Germinal center (tissue), 1 donor: ENCODE results near the gene TCOF1.

ENCODE experiments used
- DNase-seq: peaks from one replicate; pipeline ENCODE4 v3.0.0; 2012; ENCODE audit warnings: mixed read lengths, low spot score

The TCOF1 gene, protein sequence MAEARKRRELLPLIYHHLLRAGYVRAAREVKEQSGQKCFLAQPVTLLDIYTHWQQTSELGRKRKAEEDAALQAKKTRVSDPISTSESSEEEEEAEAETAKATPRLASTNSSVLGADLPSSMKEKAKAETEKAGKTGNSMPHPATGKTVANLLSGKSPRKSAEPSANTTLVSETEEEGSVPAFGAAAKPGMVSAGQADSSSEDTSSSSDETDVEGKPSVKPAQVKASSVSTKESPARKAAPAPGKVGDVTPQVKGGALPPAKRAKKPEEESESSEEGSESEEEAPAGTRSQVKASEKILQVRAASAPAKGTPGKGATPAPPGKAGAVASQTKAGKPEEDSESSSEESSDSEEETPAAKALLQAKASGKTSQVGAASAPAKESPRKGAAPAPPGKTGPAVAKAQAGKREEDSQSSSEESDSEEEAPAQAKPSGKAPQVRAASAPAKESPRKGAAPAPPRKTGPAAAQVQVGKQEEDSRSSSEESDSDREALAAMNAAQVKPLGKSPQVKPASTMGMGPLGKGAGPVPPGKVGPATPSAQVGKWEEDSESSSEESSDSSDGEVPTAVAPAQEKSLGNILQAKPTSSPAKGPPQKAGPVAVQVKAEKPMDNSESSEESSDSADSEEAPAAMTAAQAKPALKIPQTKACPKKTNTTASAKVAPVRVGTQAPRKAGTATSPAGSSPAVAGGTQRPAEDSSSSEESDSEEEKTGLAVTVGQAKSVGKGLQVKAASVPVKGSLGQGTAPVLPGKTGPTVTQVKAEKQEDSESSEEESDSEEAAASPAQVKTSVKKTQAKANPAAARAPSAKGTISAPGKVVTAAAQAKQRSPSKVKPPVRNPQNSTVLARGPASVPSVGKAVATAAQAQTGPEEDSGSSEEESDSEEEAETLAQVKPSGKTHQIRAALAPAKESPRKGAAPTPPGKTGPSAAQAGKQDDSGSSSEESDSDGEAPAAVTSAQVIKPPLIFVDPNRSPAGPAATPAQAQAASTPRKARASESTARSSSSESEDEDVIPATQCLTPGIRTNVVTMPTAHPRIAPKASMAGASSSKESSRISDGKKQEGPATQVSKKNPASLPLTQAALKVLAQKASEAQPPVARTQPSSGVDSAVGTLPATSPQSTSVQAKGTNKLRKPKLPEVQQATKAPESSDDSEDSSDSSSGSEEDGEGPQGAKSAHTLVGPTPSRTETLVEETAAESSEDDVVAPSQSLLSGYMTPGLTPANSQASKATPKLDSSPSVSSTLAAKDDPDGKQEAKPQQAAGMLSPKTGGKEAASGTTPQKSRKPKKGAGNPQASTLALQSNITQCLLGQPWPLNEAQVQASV (N-terminal part only)

GRCh38 chr5:150357326-150358260 is at the start of gene TCOF1:
Gene TCOF1, plus strand, starts transcription at chr5:150357697. Its CDS starts 50 bp downstream, at chr5:150357747.
- peak; percentile 96 for DNase-seq

DNA sequence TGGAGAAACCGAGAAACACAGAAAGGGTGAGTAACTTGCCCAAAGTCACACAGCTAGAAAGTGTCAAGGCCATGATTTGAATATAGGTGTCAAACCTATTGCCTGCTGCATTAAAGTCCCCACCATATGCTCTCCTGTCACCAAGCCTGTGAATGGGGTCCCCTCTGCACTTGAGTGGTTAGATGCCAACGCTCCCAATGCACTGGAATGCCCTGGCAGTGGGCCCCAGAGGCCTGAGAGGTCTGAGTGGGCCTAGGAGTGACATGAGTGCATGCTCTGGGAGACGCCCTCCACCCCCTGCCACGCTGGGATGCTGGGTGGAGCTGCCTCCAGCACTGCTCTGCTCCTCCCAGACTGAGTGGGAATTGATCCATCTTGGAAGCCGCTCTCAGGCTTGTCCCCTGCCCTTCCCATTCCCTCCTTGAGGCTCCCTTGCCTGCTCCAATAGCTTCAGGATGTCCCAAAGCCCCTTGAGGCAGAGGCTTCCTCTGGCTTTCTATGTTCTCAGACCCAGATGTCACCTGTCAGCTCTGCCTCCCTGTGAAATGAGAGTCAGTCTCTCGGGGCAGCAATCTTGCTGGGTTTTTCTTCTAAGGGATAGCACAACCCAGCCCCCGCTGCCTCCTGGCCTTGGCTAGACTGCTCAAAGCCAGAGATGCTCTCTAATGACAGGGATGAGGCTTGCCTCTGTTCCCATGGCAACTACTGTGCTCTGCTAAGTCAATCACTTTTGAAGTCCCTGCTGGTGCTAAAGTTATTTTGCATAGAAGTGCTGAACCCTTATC is 48.2 kb upstream of the TCOF1 start:
- DNase-seq: no peak

GRCh38 chr5:150309886-150310239 is 47.6 kb upstream of the TCOF1 start:
- DNase-seq: no peak

DNA sequence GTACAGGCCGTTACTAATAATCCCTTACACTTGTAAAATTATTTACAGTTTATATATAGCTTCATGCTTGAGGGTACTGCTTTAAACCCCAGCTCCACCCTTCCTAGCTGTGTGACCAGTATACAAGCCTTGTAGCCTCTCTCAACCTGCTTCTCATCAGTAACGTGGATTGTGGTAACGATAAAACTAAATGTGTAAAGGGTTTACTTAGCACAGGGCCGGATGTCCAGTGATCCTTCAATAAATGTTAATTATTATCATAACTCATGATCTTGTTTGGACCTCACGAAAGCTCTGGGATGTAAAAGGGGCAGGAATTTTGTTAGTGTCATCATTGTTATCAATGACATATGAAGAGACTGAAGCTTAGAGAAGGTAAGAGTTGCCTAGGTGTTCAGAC is 47.3 kb upstream of the TCOF1 start:
- no peak for DNase-seq

DNA sequence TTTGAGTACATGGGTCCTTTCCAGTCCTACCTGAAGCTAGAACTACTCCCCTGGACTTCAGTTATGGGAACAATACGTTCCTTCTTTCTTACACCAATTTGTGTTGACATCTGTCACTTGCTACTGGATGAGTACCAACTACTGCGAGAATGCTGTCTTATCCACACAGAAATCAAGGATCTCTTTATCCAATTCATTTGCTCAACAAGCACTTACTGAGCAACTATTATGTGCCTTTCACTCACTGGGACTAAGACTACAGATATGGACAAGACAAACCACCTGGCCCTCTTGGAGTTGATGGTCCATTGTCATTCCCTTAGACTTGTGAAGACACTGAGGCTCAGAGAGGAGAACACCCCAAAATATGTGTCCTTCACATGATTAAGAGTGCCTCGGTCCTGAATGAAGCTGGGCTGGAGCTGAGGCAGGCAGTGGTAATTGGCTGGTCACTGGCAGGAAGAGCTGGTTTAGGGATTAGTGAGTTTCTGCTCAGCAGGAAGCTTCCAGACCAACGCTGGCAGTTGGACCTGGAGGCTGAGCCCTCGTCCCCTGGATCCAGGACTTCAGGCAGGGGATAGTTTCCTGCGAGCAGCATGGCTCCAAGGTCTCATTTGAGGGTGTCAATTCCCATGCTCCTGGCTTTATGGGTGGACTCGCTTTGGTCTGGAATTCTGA is 46.3 kb upstream of the TCOF1 start:
- no peak for DNase-seq

DNA sequence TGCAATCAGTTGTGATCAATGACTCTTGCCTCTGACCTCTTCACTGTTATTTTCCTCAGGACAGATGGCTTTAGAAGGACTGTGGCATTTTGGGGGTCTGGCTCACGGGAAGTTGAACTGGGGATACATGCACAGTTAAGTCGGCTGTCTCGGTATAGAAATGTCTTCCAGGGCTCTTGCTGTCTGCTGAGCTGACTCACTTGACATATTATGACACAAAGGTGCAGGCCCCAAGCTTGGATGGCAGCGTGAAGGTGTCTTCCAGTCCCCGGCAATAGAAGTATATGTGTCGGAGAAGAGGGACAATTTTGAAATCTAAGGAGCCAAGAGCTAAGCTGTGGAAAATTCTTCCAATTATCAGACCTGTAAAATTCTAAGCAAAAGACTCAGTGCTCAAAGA is 45.0 kb upstream of the TCOF1 start:
- DNase-seq: no peak

GRCh38 chr5:150313501-150313900 is 44.0 kb upstream of the TCOF1 start:
- DNase-seq: no peak

DNA sequence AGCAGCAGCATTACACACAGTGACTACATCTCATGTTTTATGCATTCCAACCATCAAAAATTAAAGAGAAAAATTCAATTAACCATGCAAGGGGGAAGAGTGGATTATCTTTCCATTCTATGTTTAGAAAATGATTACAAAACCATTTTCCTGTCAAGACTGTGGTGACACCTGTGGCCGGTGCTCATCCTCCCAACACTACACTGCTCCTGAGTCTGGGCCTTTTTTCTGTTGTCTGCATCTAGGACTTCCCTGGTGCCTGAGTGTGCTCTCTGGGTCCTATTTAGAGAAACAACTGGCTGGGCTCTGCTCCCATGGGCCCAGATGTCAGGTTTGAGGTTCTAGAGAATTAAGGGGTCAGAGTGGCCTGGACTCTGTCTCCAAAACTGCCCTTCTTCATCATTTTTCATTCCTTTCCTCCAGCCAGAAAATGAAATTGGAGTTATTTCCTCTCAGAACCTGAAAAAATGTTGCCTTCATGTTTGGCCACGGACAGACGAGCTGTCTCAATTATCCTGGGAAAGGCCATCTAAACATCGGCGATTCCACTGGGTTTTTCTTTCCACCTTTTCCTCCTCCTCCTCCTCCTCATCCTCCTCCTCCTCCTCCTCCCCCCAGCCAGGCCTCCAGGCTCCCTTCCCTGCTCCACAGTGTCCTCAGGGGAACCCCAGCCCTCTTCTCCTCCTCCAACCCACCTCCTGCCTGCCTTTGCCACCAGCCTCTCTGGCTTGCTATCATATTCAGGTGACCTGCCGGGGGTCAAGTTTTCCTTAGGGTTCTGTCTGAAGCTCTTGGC is 43.4 kb upstream of the TCOF1 start:
- no peak for DNase-seq

GRCh38 chr5:150315245-150315644 is 42.3 kb upstream of the TCOF1 start:
- no peak for DNase-seq

DNA sequence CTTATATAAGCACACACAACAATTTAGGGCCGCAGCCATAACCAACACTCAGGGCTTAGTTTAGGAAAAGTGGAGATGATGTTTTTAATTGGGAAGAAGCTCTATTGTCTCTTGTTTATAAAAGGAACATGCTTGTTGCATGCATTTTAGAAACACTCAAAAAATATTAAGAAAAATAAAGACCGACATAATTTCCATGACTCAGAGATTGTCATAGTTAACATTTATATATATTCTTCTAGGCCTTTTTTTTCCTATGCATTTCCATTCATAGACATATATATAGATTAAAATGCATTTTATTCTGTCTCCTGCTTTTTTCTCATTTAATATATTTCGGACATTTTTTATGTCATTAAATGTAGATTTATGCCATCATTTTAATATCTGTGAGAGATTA is 41.2 kb upstream of the TCOF1 start:
- DNase-seq: no peak

- no peak for DNase-seq
Observed at GRCh38 chr5:150317048-150318003, 40.2 kb upstream of the TCOF1 start.

GRCh38 chr5:150318613-150319483 is 38.6 kb upstream of the TCOF1 start:
- DNase-seq: no peak

DNA sequence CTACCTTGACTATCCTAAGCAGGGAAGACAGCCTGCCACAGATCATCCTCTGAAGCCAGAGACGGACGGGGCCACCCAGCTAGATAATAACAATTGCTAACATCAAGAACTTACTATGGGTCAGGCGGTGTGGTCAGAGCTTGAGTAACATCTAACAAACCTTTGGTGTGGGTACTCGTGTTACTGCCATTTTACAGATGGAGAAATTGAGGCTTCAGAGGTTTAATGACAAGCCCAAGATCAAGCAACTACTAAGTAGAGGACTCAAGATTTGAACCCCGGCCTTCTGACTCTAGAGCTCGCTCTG is 38.1 kb upstream of the TCOF1 start:
- DNase-seq: no peak

DNA sequence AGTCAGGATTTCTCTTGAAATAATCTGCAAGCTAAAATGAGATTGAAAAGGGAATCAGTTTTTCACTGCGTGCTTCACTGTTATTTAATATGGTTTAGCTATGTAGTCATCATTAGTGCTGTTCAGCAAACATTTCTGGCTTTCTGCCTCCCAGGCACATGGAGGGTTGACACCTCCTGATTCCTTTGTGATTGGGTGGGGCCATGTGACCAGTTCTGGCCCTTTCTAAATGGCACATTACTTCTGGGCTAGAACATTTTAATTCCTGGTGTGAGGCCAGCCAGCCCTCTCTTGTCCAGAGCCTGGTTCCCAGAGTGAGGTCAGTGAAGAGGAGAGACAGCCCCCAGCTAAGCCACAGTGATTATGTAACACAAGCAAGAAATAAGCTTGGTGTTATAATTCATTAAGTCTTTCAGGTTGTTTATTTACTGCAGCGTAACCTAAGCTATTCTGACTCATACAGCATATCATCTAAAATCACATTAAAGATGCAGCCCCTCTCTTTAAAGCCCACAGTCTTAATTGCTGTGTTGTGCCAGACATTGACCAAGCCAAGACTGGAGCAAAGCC is 37.4 kb upstream of the TCOF1 start:
- DNase-seq: no peak

GRCh38 chr5:150321211-150321610 is 36.3 kb upstream of the TCOF1 start:
- DNase-seq: no peak

GRCh38 chr5:150321784-150322183 is 35.7 kb upstream of the TCOF1 start:
- DNase-seq: no peak

DNA sequence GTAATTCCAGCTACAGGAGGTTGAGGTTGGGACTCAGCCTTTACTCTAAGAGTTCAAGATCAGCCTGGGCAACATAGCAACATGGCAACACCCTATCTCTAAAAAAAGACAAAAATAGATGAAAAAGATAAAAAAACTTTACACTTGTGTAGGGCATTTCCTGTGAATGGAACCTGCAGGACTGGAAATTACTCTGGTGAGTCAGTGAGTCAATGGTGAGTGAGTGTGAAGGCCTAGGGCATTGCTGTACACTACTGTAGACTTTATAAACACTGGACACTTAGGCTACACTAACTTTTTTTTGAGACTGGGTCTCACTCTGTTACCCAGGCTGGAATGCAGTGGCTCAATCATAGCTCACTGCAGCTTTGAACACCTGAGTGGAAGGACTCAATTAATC is 35.3 kb upstream of the TCOF1 start:
- DNase-seq: no peak
